OCI-LY7 (cell line): ENCODE results near the gene CASKIN1. TPM values are rescaled to one million over a fixed set of nuclear protein-coding genes. Genes with fewer than 3 reads are reported as not detected.

Experiments used
- BruUV-seq: library from RNA; stranded (reverse); fragments of 400-500 nt; replicated peaks from 2 replicates; lab custom pipeline; 2021; lab: Mats Ljungman, UMichigan
- CTCF ChIA-PET: fragments of 300-600 bp; sonication (Branson Sonifier 250); formaldehyde crosslinking; loops from one replicate; lab custom pipeline; 2022; ENCODE audit warnings: antibody characterized with exemption; ENCODE audit not compliant: unreplicated experiment; lab: Charles Lee
- POLR2A ChIA-PET: fragments of 300-600 bp; sonication (Branson Sonifier 250); formaldehyde crosslinking; loops from one replicate; lab custom pipeline; 2022; ENCODE audit warnings: antibody characterized with exemption; lab: Charles Lee
- DNase-seq: peaks from one replicate; pipeline ENCODE4 v3.0.0-alpha.2; 2015; ENCODE audit warnings: low spot score
- H2AFZ ChIP-seq: fragments of 200-600 bp; sonication (generic), shearing (Covaris generic); 2 replicates; pipeline ENCODE4 v1.6.1; 2014; ENCODE audit warnings: mild to moderate bottlenecking, antibody characterized with exemption, low read length, moderate library complexity
- H3K27ac ChIP-seq: fragments of 200-600 bp; sonication (generic); 2 replicates; pipeline ENCODE4 v1.5.1; 2014; ENCODE audit warnings: mixed run types, low read depth, mild to moderate bottlenecking, moderate library complexity, low read length, inconsistent platforms; ENCODE audit not compliant: poor library complexity, severe bottlenecking
- H3K36me3 ChIP-seq: fragments of 200-600 bp; sonication (generic); 2 replicates; pipeline ENCODE4 v1.6.1; 2014; ENCODE audit warnings: mild to moderate bottlenecking, antibody characterized with exemption, low read length, moderate library complexity, mixed read lengths; ENCODE audit not compliant: insufficient read depth
- H3K4me1 ChIP-seq: fragments of 200-600 bp; sonication (generic); 2 replicates; pipeline ENCODE4 v1.5.1; 2014; ENCODE audit warnings: mild to moderate bottlenecking, low read length; ENCODE audit not compliant: insufficient read depth, poor library complexity, severe bottlenecking
- H3K4me2 ChIP-seq: fragments of 200-600 bp; sonication (generic); 2 replicates; pipeline ENCODE4 v1.6.1; 2014; ENCODE audit warnings: mild to moderate bottlenecking, low read length
- H3K4me3 ChIP-seq: fragments of 200-600 bp; sonication (generic); 2 replicates; pipeline ENCODE4 v1.5.1; 2014; ENCODE audit warnings: mild to moderate bottlenecking, low read depth, low read length; ENCODE audit not compliant: poor library complexity, severe bottlenecking
- H3K79me2 ChIP-seq: fragments of 200-600 bp; sonication (generic); 2 replicates; pipeline ENCODE4 v1.6.1; 2016; ENCODE audit warnings: low read depth, mild to moderate bottlenecking, low read length, moderate library complexity, mixed read lengths; ENCODE audit not compliant: insufficient read depth
- H3K9me2 ChIP-seq: fragments of 200-600 bp; sonication (generic); 2 replicates; pipeline ENCODE4 v1.6.1; 2016; ENCODE audit warnings: mild to moderate bottlenecking, low read length, mixed read lengths; ENCODE audit not compliant: insufficient read depth
- H3K9me3 ChIP-seq: fragments of 200-600 bp; sonication (generic); 2 replicates; pipeline ENCODE4 v1.6.1; 2014; ENCODE audit warnings: mild to moderate bottlenecking, mixed run types, low read length, mixed read lengths
- H4K20me1 ChIP-seq: fragments of 200-600 bp; sonication (generic); 2 replicates; pipeline ENCODE4 v1.6.1; 2014; ENCODE audit warnings: mild to moderate bottlenecking, antibody characterized with exemption, low read length, moderate library complexity, mixed read lengths; ENCODE audit not compliant: insufficient read depth
- CTCF ChIP-seq: fragments of 200-600 bp; sonication (generic); conservative IDR thresholded peaks from 2 replicates; pipeline ENCODE4 v1.5.1; 2014; ENCODE audit warnings: mild to moderate bottlenecking, antibody characterized with exemption, low read length, moderate library complexity, mixed read lengths
- EZH2phosphoT487 ChIP-seq: fragments of 200-600 bp; sonication (generic); IDR thresholded peaks from 2 replicates; pipeline ENCODE4 v1.6.1; 2018; ENCODE audit warnings: low read depth, borderline replicate concordance, mild to moderate bottlenecking, mixed run types, antibody characterized with exemption, low read length, moderate library complexity, mixed read lengths
- intact Hi-C: fragments of 100-400 bp; cut with micrococcal nuclease; formaldehyde crosslinking; loops from one replicate; pipeline ENCODE4 v1.10.0; 2022; ENCODE audit not compliant: unreplicated experiment
- total RNA-seq, 2 experiments: library from RNA; depleted of rRNA in 1 of 2; stranded (reverse); fragments of >200 nt in 1 of 2; shearing (Covaris generic) in 1 of 2; gene quantifications; 2 replicates each; pipeline ENCODE4 v1.2.3, GENCODE V29; 2014 to 2022

The CASKIN1 gene
- total RNA-seq, 2 experiments from 2014 or later: 0.06 to 0.09 TPM

- H4K20me1 ChIP-seq: peaks cover 13% of the 10 kb centered on the region; the same call in 1 of the 2 replicates
- no peaks in the 10 kb centered on the region for H3K9me2 ChIP-seq
- peaks cover 26% of the 10 kb centered on the region; the same call in 1 of the 2 replicates for H3K79me2 ChIP-seq
- TF ChIP-seq EZH2phosphoT487 (no peak), CTCF (no peak)
- no peaks in the 10 kb centered on the region for H3K9me3 ChIP-seq
- CTCF ChIA-PET: no interaction called here
- H3K36me3 ChIP-seq: peaks cover 46% of the 10 kb centered on the region
- no peak overlapping the region for H3K27ac ChIP-seq
- H2AFZ ChIP-seq: no peak overlapping the region
- no peak for DNase-seq
- BruUV-seq: no TSS peak
- H3K4me1 ChIP-seq: peaks cover 26% of the 10 kb centered on the region
- intact Hi-C loops: no loop called here
- no peak overlapping the region for H3K4me2 ChIP-seq
- no peak overlapping the region for H3K4me3 ChIP-seq
- POLR2A ChIA-PET: no interaction called here
Measured at GRCh38 chr16:2210009-2210332, 13.6 kb upstream of the CASKIN1 start.

- no peak for TF ChIP-seq CTCF
- no peak for TF ChIP-seq EZH2phosphoT487
- no peaks in the 10 kb centered on the region for H3K9me2 ChIP-seq
- peaks cover 46% of the 10 kb centered on the region for H3K36me3 ChIP-seq
- H3K79me2 ChIP-seq: peaks cover 26% of the 10 kb centered on the region; the same call in 1 of the 2 replicates
- intact Hi-C loops: no loop called here
- H3K27ac ChIP-seq: no peak overlapping the region
- peaks cover 31% of the 10 kb centered on the region for H3K4me1 ChIP-seq
- no TSS peak for BruUV-seq
- H3K4me2 ChIP-seq: no peak overlapping the region
- DNase-seq: no peak
- H4K20me1 ChIP-seq: peaks cover 13% of the 10 kb centered on the region; the same call in 1 of the 2 replicates
- ChIA-PET CTCF (no interaction called here), POLR2A (no interaction called here)
- no peaks in the 10 kb centered on the region for H3K9me3 ChIP-seq
- no peak overlapping the region for H3K4me3 ChIP-seq
- H2AFZ ChIP-seq: no peak overlapping the region
Measured at GRCh38 chr16:2209258-2210008, 13.0 kb upstream of the CASKIN1 start.

GRCh38 chr16:2208772-2209171, 12.4 kb upstream of the CASKIN1 start:
- ChIA-PET POLR2A (interaction anchor here (1.3 kb wide), 1 partner anchor 68 kb away, joined by 3 read pairs; no protein-coding TSS in a partner anchor), CTCF (no interaction called here)
- H3K27ac ChIP-seq: no peak overlapping the region
- H2AFZ ChIP-seq: no peak overlapping the region
- no peaks in the 10 kb centered on the region for H3K9me2 ChIP-seq
- no peak for DNase-seq
- peaks cover 13% of the 10 kb centered on the region; the same call in 1 of the 2 replicates for H4K20me1 ChIP-seq
- H3K9me3 ChIP-seq: no peaks in the 10 kb centered on the region
- H3K79me2 ChIP-seq: peaks cover 25% of the 10 kb centered on the region; the same call in 1 of the 2 replicates
- peaks cover 46% of the 10 kb centered on the region for H3K36me3 ChIP-seq
- BruUV-seq: no TSS peak
- intact Hi-C loops: no loop called here
- H3K4me1 ChIP-seq: peaks cover 31% of the 10 kb centered on the region
- H3K4me2 ChIP-seq: no peak overlapping the region
- no peak overlapping the region for H3K4me3 ChIP-seq
- TF ChIP-seq EZH2phosphoT487: no peak
- no peak for TF ChIP-seq CTCF
